Activated CD4-positive, alpha-beta T cell treated with anti-CD3 and anti-CD28 coated beads for 48 hours (primary cell): ENCODE results near the gene SYPL1.

Experiments
- DNase-seq: peaks from one replicate; pipeline ENCODE4 v3.0.0-alpha.2; 2020

Gene SYPL1

GRCh38 chr7:106064771-106065574, 47.1 kb downstream of the SYPL1 start:
- no peak for DNase-seq

DNA sequence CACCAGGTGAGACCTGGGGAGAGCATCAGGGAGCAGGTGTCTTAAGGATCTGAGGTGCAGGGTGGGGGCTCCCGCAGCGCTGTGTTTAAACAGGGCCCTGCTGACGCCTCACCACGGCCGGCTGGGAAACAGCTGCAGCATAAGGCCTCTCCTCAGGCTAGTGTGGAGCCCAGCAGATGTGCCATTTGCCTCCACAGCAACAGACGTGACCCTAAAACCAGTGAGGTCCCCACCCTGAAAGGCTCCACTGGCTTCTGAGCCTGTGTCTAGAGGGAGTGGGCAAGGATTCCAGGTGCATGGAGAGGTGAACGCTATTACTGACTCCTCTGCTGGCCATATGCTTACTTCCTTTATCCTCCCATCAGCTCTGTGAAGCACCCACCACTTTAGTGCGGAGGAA, 47.8 kb downstream of the SYPL1 start:
- DNase-seq, result no peak

DNA sequence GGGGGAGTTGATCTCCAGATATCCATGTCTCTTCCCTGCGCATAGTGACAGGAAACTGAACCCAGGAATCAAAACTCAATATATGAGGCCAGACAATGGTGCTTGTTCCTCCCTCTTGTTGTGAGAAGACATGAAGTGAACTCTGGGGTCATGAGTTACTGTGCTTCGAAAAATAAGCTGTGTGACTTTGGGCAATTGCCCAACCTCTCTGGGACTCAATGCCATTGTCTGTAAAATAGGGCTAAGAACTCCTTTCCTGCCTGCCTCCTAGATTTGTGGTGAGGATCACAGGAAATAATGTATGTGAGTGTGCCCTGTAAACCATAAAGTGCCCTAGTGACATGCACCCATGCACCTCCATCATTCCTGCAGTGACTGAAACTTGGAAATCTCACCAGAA, 48.4 kb downstream of the SYPL1 start:
- DNase-seq, result no peak

DNA sequence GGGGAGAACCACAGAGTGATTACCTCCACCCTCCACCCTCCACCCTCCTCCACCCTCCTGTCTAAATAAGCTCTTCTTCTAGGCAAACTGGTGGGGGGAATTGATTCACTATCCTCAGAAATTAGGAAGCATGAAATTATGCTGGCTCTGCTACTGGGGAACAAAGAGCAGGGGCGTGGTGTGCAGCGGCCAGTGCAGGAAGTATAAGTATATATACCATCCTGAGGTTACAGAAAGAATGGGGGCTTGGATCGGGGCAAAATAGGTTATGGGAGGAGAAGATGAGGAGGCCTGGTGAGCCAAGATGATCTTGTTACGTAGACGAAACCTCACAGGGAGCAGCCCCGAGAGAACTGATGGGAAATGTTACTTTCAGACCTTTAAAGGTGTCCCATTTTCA, 49.1 kb downstream of the SYPL1 start:
- no peak for DNase-seq

- no peak for DNase-seq
Measured at GRCh38 chr7:106062521-106062931, 49.6 kb downstream of the SYPL1 start.

GRCh38 chr7:106062006-106062405, 50.1 kb downstream of the SYPL1 start:
- DNase-seq, result no peak

DNA sequence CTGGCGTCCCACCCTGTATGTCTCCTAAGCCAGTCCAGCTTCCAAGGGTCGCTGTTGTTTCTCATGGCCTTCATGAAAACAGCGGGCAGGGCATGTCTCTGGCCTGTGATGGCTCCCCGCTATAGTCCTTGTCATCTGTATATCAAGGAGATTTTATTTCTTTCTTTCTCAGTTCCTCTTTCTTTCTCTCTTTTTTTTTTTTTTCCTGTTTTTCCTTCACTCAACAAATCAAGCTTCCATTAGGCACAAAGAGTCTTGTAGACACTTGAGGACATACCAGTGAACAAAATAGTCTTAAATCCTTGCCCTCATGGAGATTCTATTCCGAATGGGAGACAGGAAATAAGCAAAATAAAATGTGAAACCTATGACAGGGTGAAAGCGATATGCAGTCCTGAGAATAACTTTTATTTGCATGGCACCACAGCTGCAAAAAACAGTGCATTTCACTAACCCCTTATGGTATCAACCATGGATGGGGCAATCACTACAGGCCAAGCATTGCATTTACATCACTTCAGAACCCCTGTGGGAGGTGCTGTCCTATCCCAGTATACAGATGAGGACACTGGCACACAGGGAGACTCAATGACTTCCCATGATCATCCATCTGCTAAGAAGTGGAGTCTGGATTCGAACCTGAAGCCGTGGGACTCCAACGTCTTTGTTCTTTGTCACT, 50.7 kb downstream of the SYPL1 start:
- DNase-seq, result no peak

DNA sequence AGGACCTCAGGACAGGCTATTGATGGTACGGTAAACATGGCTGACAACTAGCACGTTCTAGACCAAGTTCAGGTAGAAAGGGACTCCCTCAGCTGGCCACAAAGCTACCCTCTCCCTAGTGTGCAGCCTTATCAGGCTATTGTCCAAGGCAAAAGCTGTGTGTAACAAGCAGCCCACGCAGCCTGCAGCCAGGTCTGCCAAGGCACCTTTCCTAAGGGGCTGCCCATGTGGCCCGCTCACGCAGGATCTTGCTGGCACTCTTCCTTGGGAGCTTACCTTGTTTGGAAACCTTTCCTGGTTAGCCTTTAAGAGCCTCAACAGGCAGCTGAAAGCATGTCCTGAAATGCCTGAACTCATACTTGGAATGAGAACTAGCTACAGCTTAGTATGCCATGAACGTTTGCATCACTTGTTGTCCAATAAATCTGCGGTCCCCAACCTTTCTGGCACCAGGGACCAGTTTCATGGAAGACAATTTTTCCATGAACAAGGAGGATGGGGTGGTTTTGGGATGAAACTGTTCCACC, 51.7 kb downstream of the SYPL1 start:
- DNase-seq, result no peak

GRCh38 chr7:106059556-106059955, 52.6 kb downstream of the SYPL1 start:
- no peak for DNase-seq

- DNase-seq, result no peak
Measured at GRCh38 chr7:106058928-106059324, 53.2 kb downstream of the SYPL1 start.

- no peak for DNase-seq
Measured at GRCh38 chr7:106057962-106058927, 53.9 kb downstream of the SYPL1 start.

GRCh38 chr7:106057204-106057961, 54.7 kb downstream of the SYPL1 start:
- no peak for DNase-seq

DNA sequence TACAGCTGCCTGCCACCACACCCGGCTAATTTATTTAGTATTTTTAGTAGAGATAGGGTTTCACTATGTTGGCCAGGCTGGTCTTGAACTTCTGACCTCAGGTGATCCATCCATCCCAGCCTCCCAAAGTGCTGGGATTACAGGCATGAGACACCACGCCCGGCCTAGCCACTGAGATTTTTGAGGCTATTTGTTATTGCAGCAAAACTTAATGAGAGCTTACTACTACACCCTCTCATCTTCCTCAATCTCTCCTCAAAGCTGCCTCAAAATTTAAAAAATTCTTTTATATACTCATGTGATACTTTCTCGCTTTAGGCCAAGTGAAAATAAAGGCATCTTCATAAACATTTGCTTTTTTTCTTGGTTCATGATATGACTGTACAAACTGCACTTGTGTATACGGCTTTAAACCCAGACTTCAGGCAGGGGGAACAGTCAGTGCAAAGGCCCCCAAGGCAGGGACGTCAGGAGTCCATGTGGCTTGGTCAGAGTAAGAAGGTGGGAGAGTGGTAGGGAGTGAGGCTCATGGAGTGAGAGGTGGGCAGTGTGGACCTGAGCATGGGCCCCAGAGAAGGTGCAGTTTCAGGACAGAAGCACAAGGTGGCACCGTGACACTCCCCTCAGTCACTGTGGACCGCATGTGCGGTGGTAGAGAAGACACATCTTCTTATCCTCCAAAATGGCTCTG, 55.5 kb downstream of the SYPL1 start:
- DNase-seq, result peak; percentile 79

DNA sequence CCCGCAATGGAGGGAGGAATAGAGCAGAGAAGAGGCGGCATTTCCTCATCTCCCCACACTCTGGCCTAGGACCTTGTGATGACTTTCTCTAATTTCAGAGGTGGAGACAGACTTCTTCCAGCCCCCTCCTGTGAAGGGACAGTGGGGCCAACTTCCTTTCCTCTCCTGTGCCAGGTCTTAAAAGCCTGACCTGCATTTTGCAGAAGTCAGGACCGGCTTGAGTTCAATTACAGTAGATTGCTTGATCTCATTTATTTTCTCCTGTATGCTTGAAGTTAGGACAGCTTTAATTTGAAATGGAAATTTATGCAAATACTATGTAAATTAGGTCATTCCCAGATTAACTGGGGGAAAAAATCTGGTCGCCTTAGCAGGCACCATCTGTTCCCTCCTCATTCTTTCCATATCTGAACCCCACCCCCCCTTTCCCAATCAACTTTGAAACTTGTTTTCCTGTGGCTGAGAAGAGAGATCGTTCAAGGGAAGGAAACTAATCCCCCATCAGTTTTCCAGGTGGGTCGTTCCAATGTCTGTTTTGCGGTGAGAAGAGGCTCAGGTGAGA, 57.1 kb downstream of the SYPL1 start:
- no peak for DNase-seq

GRCh38 chr7:106054156-106054910, 57.8 kb downstream of the SYPL1 start:
- DNase-seq, result no peak

DNA sequence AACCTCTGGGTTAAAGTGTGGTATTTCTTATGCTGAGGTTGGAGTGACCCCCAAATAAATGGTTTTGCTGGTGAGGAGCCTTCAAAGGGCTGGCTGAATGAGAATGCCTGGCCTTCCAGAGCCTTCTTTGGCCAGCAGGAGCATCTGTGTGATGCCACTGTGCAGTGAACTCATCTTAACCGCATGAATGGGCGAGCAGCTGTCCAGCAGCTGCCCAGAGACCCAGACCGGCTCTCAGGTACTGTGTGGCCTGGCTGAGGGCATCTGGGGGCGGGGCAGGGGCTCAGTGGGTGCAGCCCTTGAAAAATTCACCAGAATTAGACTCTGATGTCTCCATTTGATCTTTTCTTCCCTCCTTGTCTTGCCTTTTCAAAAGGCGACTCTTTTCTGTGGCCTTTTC, 59.0 kb downstream of the SYPL1 start:
- DNase-seq, result no peak

- DNase-seq, result no peak
Measured at GRCh38 chr7:106052681-106053080, 59.4 kb downstream of the SYPL1 start.

DNA sequence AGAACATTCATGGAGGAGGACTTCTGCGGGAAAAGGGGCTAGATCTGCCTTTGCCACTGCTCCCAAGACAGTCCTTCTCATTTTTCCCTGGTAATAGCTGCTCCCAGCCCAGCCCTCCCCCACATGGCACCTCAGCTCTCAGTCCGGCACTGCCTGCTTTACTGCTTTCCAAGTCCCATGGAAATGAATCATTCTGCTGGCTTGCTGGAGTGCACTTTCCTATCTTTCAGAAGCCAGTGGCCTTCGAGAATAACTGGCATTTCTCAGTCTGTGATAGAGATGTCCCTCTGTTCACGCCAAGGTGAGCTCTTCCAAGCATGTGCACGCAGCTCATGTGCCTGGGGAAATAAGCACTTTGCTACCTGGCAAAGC, 61.4 kb downstream of the SYPL1 start:
- DNase-seq, result no peak

DNA sequence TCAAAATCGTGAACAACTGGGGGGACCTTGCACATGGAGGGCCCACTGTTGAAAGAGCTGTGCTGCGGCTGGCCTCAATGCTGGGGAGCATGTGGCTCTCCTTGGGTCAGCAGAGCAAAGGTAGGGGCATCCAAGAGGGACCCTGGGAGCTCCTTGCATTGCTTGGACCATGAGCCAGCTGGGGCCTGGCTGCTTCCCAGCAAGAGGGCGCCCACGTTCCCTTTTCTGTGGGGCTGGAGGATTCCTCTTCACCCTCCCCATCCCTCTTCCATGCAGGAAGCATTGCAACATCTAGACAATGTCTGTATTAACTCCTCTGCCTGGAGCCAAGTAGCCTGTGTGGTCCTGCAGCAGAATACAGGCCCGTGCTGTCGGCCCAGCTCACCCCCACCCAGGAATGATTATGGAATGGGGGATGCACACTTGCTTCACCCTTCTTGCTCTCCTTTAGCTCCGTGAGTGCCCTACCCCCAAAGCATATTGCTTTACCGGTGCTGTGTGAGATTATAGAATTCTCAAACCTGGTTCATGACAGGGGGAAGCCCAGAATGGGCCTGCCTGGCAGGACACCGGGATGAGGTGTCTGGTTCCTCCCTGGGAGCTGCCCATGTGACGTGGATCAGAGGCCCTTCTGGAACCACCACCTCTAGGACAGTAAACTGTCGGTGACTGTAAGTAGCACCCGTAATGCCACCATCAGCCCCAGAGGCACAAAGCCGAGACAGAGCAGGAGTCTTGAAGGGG, 61.9 kb downstream of the SYPL1 start:
- no peak for DNase-seq
